ENCODE measurements around the gene BAZ2A.

The BAZ2A gene

GRCh38 chr12:56628671-56629458, 1.3 kb downstream of the BAZ2A start (continued):
- no peak for TF ChIP-seq ZSCAN5A (tag by site-specific recombination; IDR thresholded peaks at IDR 0.05)
- no peak for TF ChIP-seq ZNF561 (tag by site-specific recombination; IDR thresholded peaks at IDR 0.05; ENCODE audit: borderline replicate concordance)
- TF ChIP-seq ZFP3 (tag by site-specific recombination; IDR thresholded peaks at IDR 0.05; ENCODE audit: low read depth) = no peak
- 0 out of 2 replicates have a peak, but pooled peaks have one; percentile 26 for TF ChIP-seq PRDM4 (tag by site-specific recombination; IDR thresholded peaks at IDR 0.05)
- TF ChIP-seq PBX3 (CRISPR knock-in tag; IDR thresholded peaks at IDR 0.05) = no peak
- TF ChIP-seq BCL11A (tag by site-specific recombination; IDR thresholded peaks at IDR 0.05; ENCODE audit: low read depth) = no peak
- no peak for TF ChIP-seq ZSCAN18 (tag by site-specific recombination; IDR thresholded peaks at IDR 0.05)
- TF ChIP-seq REPIN1 (tag by site-specific recombination; IDR thresholded peaks at IDR 0.05; ENCODE audit: low read depth) = no peak
- TF ChIP-seq INSM2 (tag by site-specific recombination; IDR thresholded peaks at IDR 0.05) = no peak
- no peak for TF ChIP-seq ZNF112 (tag by site-specific recombination; IDR thresholded peaks at IDR 0.05)
- TF ChIP-seq ZNF133 (tag by site-specific recombination; IDR thresholded peaks at IDR 0.05) = no peak
- TF ChIP-seq HIC1 (tag by site-specific recombination; IDR thresholded peaks at IDR 0.05) = no peak
- TF ChIP-seq ZNF280D (tag by site-specific recombination; IDR thresholded peaks at IDR 0.05) = no peak
- no peak for TF ChIP-seq ZFP37 (tag by site-specific recombination; IDR thresholded peaks at IDR 0.05)
- TF ChIP-seq ZNF398 (tag by site-specific recombination; IDR thresholded peaks at IDR 0.05) = no peak
- TF ChIP-seq ZNF639 (tag by site-specific recombination; IDR thresholded peaks at IDR 0.05) = 0 out of 2 replicates have a peak, but pooled peaks have one; percentile 18
- peak; percentile 91 for TF ChIP-seq IKZF3 (tag by site-specific recombination; IDR thresholded peaks at IDR 0.05)
- no peak for TF ChIP-seq ZNF114 (tag by site-specific recombination; IDR thresholded peaks at IDR 0.05)
- TF ChIP-seq ZBTB26 (tag by site-specific recombination; optimal IDR thresholded peaks at IDR 0.05) = no peak

Data from HEK293 (cell line).